Kidney epithelial cell (primary cell): ENCODE data around the gene KRT82. TPM values are rescaled to one million over a fixed set of nuclear protein-coding genes. Genes with fewer than 3 reads are reported as not detected.

Source experiments
- DNase-seq: peaks from one replicate; pipeline ENCODE4 v3.0.0-alpha.2; 2010; ENCODE audit warnings: low read depth
- H3K27me3 ChIP-seq: 2 replicates; pipeline ENCODE4 v1.6.0; 2011; ENCODE audit warnings: low read length; ENCODE audit not compliant: control insufficient read depth, insufficient read depth
- H3K36me3 ChIP-seq: 2 replicates; pipeline ENCODE4 v1.5.1; 2011; ENCODE audit warnings: low read length; ENCODE audit not compliant: control insufficient read depth, insufficient read depth
- H3K4me3 ChIP-seq: 2 replicates; pipeline ENCODE4 v1.5.1; 2011; ENCODE audit warnings: low read depth, mild to moderate bottlenecking, control low read depth, low read length
- total RNA-seq: library from RNA; depleted of rRNA; stranded (reverse); fragments of >200 nt; gene quantifications from 2 replicates; pipeline ENCODE4 v1.2.3, GENCODE V29; 2015
- TF ChIP-seq, protein P1 (sequence below): IDR thresholded peaks from 2 replicates; pipeline ENCODE4 v1.5.1; 2011; ENCODE audit warnings: mild to moderate bottlenecking, moderate library complexity, low read length, control low read depth, inconsistent platforms; ENCODE audit not compliant: insufficient read depth, poor library complexity, severe bottlenecking

Gene KRT82
- total RNA-seq, 1 donor from 2014 or later, result not detected

DNA sequence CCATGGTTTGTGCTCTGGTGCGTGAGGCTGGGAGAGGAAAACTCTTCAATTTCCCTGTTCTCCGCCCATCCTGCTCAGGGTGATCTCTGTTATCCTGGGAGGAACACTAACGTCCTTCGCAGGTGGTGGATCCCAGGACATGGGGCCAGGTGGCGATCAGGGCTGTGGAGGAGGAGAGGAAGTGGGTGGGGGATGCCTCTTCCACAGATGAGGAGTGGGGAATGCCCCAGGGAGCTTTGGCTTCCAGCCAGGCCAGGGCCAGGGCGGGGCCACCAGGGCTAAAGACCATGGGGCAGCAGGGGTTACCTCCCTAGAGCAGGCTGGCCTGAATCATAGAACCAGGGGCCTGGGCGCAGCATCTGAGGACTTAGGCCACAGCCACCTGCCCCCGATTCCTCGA lies 31.4 kb upstream of the KRT82 start:
- TF ChIP-seq, protein P1, sequence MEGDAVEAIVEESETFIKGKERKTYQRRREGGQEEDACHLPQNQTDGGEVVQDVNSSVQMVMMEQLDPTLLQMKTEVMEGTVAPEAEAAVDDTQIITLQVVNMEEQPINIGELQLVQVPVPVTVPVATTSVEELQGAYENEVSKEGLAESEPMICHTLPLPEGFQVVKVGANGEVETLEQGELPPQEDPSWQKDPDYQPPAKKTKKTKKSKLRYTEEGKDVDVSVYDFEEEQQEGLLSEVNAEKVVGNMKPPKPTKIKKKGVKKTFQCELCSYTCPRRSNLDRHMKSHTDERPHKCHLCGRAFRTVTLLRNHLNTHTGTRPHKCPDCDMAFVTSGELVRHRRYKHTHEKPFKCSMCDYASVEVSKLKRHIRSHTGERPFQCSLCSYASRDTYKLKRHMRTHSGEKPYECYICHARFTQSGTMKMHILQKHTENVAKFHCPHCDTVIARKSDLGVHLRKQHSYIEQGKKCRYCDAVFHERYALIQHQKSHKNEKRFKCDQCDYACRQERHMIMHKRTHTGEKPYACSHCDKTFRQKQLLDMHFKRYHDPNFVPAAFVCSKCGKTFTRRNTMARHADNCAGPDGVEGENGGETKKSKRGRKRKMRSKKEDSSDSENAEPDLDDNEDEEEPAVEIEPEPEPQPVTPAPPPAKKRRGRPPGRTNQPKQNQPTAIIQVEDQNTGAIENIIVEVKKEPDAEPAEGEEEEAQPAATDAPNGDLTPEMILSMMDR, result no peak
- DNase-seq, result no peak
- Histone ChIP-seq H3K4me3 (no peak overlapping the region), H3K36me3 (no peaks in the 10 kb centered on the region), H3K27me3 (no peaks in the 10 kb centered on the region)

DNA sequence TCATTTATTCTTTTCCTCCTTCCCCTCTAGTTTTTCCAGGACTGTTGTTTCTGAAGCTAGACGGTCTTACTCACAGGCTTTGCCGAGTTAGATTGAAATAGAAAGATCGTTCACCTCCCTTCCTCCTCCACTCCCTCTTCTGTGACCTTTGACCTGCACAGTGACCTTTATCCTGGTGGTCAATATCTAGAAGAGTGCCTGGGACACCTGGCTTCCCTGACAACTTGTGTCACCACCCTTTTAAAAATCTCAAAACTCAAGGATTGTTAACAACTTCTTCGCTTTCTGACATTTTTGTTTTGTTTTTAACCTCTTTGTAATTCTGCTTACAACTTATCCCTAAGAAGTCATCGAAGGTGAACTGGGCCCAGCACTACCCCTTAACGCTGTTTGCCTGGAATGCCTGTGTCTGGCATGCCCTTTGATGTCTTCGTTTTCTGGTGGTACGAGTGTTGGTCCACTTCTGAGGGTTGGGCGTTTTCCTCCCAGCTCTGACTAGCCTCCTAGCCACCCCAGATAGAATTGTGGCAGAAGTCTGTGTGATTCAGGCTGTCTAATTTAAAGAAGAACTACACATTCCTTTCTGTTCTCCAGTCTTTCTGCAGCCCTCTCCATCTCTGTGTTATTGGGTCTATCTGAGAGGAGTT lies 30.8 kb upstream of the KRT82 start:
- Histone ChIP-seq H3K36me3 (no peaks in the 10 kb centered on the region), H3K4me3 (no peak overlapping the region), H3K27me3 (no peaks in the 10 kb centered on the region)
- TF ChIP-seq, protein P1, result no peak
- no peak for DNase-seq

DNA sequence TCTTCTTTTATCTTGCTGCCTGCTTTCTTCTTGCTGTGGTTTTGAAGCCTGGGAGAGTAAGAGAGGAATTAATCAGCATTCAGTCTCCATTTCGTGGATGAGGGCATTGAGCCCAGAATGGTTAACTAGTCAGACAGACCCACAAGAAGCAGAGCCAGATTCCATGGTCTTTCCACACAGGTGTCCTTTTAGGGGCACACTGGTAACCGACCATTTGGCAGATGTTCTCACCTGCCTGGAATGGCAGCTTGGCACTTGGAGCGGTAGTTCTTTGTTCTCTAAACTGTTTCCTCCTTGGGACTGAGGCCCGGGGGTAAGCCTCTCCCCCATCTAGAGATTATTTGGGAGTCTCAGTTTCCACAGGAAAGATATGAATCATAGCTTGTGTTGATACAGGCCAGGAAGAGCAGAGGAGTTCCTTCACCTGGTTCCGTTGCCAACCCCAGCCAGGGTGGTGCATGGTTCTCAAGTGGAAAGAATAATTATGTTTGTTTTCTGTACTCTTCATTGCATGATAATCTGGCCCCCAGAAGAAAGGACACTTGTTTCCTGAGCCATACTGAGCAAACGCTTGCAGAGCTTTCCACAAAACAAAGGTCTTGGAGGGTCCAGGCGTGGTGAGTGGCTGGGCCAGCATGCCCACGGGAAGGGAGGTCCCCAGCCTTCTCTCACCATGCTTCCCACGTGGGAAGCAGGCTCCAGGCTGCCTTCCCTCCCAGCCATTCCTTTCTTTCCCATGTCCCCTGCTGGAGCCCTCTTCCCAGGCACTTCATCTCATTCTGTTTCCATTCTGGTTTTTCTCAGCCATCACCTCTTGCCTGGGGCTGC lies 30.1 kb upstream of the KRT82 start:
- H3K4me3 ChIP-seq, result no peak overlapping the region

DNA sequence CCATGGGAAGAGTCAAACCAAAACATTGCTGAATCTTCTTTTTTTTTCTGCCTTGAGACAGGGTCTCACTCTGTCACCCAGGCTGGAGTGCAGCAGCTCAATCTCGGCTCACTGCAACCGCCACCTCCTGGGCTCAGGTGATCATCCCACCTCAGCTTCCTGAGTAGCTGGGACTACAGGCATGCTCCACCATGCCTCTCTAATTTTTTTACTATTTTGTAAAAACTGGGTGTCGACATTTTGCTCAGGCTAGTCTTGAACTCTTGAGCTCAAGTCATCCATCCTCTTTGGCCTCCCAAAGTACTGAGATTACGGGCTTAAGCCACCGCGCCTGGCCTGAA lies 29.5 kb upstream of the KRT82 start:
- no peak for DNase-seq
- TF ChIP-seq, protein P1, result no peak
- Histone ChIP-seq H3K36me3 (no peaks in the 10 kb centered on the region), H3K27me3 (no peaks in the 10 kb centered on the region), H3K4me3 (no peak overlapping the region)

More for the DNA sequence above, 30.1 kb upstream of the KRT82 start:
- Histone ChIP-seq H3K27me3 (no peaks in the 10 kb centered on the region), H3K36me3 (no peaks in the 10 kb centered on the region)
- no peak for DNase-seq
- TF ChIP-seq, protein P1, result no peak

DNA sequence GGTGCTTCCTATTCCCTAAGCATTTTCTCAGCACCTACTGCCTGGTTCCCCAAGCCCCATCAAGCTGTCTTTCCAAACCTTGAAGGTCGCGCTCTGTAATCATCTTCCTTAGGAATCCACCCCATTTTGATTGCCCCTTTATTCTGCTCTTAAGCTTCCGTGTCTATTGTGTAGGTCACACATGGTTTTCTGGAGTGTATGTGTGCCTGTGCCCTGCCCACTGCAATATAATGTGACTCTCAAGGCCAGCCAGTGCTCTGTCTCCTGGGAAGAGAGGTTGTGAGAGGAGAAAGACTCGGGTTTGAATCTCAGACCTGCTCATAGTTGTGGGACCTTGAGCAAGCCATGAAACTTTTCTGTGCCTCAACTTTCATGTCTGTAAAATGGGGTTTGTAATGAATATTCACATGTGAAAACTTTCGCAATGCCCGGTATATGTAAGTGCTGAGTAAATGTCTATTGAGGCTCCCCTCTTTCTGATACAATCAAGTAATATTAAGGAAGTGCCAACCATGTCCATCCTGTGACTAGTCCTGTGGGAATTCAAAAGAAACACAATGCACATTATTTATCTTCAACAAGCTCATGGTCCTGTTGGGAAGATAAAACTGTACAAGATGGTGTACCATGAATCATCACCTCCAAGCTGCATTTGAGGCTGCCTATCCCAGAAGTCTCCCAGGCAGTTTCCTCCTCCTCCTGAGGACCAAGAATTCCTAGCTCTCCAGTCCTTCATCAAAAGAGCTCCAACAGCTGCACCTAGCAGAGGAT lies 28.8 kb upstream of the KRT82 start:
- no peaks in the 10 kb centered on the region for H3K27me3 ChIP-seq
- no peak for DNase-seq
- H3K4me3 ChIP-seq, result no peak overlapping the region

More for the DNA sequence above, 28.8 kb upstream of the KRT82 start:
- TF ChIP-seq, protein P1, result no peak
- H3K36me3 ChIP-seq, result no peaks in the 10 kb centered on the region
